ENCODE measurements around the gene PANK4. TPM values are rescaled to one million over a fixed set of nuclear protein-coding genes. Genes with fewer than 3 reads are reported as not detected.

PANK4 gene
- total and polyA plus RNA-seq, 4 donors = 6.2 to 26.8 (median 12.6) TPM

- Histone ChIP-seq H3K4me1 (ENCODE audit: control insufficient read depth in 4 of 4, insufficient read depth in 4 of 4, low read length in 3 of 4) (peaks cover 7 to 27% (median 19%) of the 10 kb centered on the region in 4 donors), H3K4me3 (ENCODE audit: low read depth in 1 of 3, low read length in 3 of 3) (no peak overlapping the region), H3K27me3 (ENCODE audit: control insufficient read depth in 4 of 4, insufficient read depth in 4 of 4, low read length in 3 of 4) (no peaks in the 10 kb centered on the region), H3K27ac (ENCODE audit: low read depth in 1 of 2, low read length in 2 of 2) (no peak overlapping the region), H3K9ac (ENCODE audit: low read depth in 1 of 2, low read length in 2 of 2) (no peak overlapping the region), H3K36me3 (ENCODE audit: control insufficient read depth in 4 of 4, insufficient read depth in 3 of 4, low read depth in 1 of 4, low read length in 3 of 4) (peaks cover 9 to 34% (median 14%) of the 10 kb centered on the region in 4 donors), H3K9me3 (ENCODE audit: control insufficient read depth in 4 of 4, low read length in 3 of 4) (no peaks in the 10 kb centered on the region)
- TF ChIP-seq MAX (IDR thresholded peaks at IDR 0.05) (no peak), NR2F2 (IDR thresholded peaks at IDR 0.05) (no peak), ATF3 (IDR thresholded peaks at IDR 0.05) (no peak), RXRA (IDR thresholded peaks at IDR 0.05) (no peak), RAD21 (IDR thresholded peaks at IDR 0.05) (no peak), EGR1 (IDR thresholded peaks at IDR 0.05; ENCODE audit: low read depth in 2 of 2) (no peak), TAF1 (conservative IDR thresholded peaks at IDR 0.05) (no peak), SP1 (IDR thresholded peaks at IDR 0.05) (no peak), GABPA (IDR thresholded peaks at IDR 0.05 in 1 of 2, conservative IDR thresholded peaks at IDR 0.05 in 1 of 2) (no peak), HNF4A (conservative IDR thresholded peaks at IDR 0.05) (no peak), REST (IDR thresholded peaks at IDR 0.05) (no peak), ZBTB33 (IDR thresholded peaks at IDR 0.05) (no peak), JUND (IDR thresholded peaks at IDR 0.05) (no peak), FOXA1 (IDR thresholded peaks at IDR 0.05) (no peak)
- DNase-seq (ENCODE audit: low spot score) = no peak
- WGBS = 98% methylated on average over 6 of the region's 6 CpGs
These were observed 32.5 kb upstream of the PANK4 start for GRCh38 chr1:2558861-2559260.

GRCh38 chr1:2558420-2558819 lies 32.0 kb upstream of the PANK4 start:
- no peaks in the 10 kb centered on the region for H3K27me3 ChIP-seq (ENCODE audit: control insufficient read depth in 4 of 4, insufficient read depth in 4 of 4, low read length in 3 of 4)
- H3K4me3 ChIP-seq (ENCODE audit: low read depth in 1 of 3, low read length in 3 of 3) = no peak overlapping the region
- TF ChIP-seq SP1 (IDR thresholded peaks at IDR 0.05) = no peak
- no peak for TF ChIP-seq CTCF (IDR thresholded peaks at IDR 0.05; ENCODE audit: low read depth, low read length, missing input control)
- TF ChIP-seq HNF4G (IDR thresholded peaks at IDR 0.05) = no peak
- TF ChIP-seq NR2F2 (IDR thresholded peaks at IDR 0.05) = no peak
- no peak for TF ChIP-seq FOXA1 (IDR thresholded peaks at IDR 0.05)
- TF ChIP-seq YY1 (IDR thresholded peaks at IDR 0.05) = no peak
- no peak for TF ChIP-seq RXRA (IDR thresholded peaks at IDR 0.05)
- no peak for TF ChIP-seq ZBTB33 (IDR thresholded peaks at IDR 0.05)
- TF ChIP-seq RAD21 (IDR thresholded peaks at IDR 0.05) = no peak
- TF ChIP-seq GABPA (IDR thresholded peaks at IDR 0.05 in 1 of 2, conservative IDR thresholded peaks at IDR 0.05 in 1 of 2) = no peak
- TF ChIP-seq EGR1 (IDR thresholded peaks at IDR 0.05; ENCODE audit: low read depth in 2 of 2) = no peak
- no peak for TF ChIP-seq REST (IDR thresholded peaks at IDR 0.05)
- no peak for TF ChIP-seq JUND (IDR thresholded peaks at IDR 0.05)
- TF ChIP-seq ATF3 (IDR thresholded peaks at IDR 0.05) = no peak
- no peak for TF ChIP-seq HNF4A (conservative IDR thresholded peaks at IDR 0.05)
- H3K9ac ChIP-seq (ENCODE audit: low read depth in 1 of 2, low read length in 2 of 2) = no peak overlapping the region
- H3K9me3 ChIP-seq (ENCODE audit: control insufficient read depth in 4 of 4, low read length in 3 of 4) = no peaks in the 10 kb centered on the region
- H3K36me3 ChIP-seq (ENCODE audit: control insufficient read depth in 4 of 4, insufficient read depth in 3 of 4, low read depth in 1 of 4, low read length in 3 of 4) = peaks cover 9 to 31% (median 13%) of the 10 kb centered on the region in 4 donors
- peaks cover 7 to 27% (median 19%) of the 10 kb centered on the region in 4 donors for H3K4me1 ChIP-seq (ENCODE audit: control insufficient read depth in 4 of 4, insufficient read depth in 4 of 4, low read length in 3 of 4)
- no peak overlapping the region for H3K27ac ChIP-seq (ENCODE audit: low read depth in 1 of 2, low read length in 2 of 2)
- DNase-seq (ENCODE audit: low spot score) = no peak
- WGBS = 94% methylated on average over 12 of the region's 12 CpGs

Data from liver (tissue), 9 donors.